Prostate gland (tissue), 2 donors: ENCODE measurements around the gene SOBP.

ENCODE experiments used
- CTCF ChIP-seq, 4 experiments: fragments of 200-600 bp in 2 of 4; fragments of 450-650 bp in 2 of 4; sonication (generic) in 2 of 4; IDR thresholded peaks; 1 replicate in 3 of 4; 2 replicates in 1 of 4; pipeline ENCODE4 v1.5.1; 2016 to 2019; ENCODE audit warnings: antibody characterized with exemption in 4 of 4, mild to moderate bottlenecking in 2 of 4, moderate library complexity in 2 of 4
- POLR2A ChIP-seq: fragments of 450-650 bp; IDR thresholded peaks from one replicate; pipeline ENCODE4 v1.6.1; 2016; ENCODE audit warnings: antibody characterized with exemption, mild to moderate bottlenecking
- POLR2AphosphoS5 ChIP-seq: sonication (generic); formaldehyde crosslinking; IDR thresholded peaks from one replicate; pipeline ENCODE4 v1.6.1; 2017; ENCODE audit warnings: antibody characterized with exemption

- TF ChIP-seq CTCF (IDR thresholded peaks at IDR 0.05) (no peak), POLR2A (no peak), POLR2AphosphoS5 (no peak)
Measured at GRCh38 chr6:107689951-107690642, 200.2 kb downstream of the SOBP start.
